Measurements from ENCODE around the gene AUTS2.

DNA sequence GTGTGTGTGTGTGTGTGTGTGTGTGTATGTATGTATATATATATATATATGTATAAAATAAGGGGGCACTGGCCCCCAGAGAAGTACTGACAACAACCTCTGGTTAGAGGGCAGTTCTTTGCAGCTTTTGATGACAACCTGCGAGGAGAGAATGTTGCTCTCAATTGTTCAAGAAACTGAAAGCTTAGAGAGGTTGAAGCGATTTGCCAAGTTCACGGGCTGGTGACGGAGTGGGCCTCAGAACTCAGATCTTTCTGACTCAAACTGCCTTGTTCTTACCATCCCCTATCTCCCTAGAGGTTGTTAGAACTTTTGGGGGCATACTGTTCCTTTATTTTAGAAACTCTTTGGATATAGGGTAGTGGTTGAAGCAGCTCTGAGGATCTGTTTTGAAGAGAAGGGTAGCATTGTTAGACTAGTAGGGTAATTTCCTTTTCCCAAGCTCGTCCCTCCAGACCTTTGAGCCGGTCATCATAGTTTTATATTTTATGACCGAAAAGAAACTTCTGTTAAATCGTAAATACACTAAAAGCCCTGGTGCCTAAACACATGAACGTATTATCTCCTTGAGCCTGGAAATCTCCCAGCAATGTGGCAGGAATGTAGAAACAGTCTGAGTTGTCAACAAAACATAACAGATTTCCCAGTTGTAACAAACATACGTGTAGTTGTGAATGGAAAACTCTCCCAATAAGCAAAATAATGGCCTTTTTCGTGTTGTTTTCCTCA lies 992.0 kb downstream of the AUTS2 start:
- TF ChIP-seq, protein P1, sequence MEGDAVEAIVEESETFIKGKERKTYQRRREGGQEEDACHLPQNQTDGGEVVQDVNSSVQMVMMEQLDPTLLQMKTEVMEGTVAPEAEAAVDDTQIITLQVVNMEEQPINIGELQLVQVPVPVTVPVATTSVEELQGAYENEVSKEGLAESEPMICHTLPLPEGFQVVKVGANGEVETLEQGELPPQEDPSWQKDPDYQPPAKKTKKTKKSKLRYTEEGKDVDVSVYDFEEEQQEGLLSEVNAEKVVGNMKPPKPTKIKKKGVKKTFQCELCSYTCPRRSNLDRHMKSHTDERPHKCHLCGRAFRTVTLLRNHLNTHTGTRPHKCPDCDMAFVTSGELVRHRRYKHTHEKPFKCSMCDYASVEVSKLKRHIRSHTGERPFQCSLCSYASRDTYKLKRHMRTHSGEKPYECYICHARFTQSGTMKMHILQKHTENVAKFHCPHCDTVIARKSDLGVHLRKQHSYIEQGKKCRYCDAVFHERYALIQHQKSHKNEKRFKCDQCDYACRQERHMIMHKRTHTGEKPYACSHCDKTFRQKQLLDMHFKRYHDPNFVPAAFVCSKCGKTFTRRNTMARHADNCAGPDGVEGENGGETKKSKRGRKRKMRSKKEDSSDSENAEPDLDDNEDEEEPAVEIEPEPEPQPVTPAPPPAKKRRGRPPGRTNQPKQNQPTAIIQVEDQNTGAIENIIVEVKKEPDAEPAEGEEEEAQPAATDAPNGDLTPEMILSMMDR (IDR thresholded peaks at IDR 0.05; ENCODE audit: low read length) = no peak
- TF ChIP-seq EZH2 (IDR thresholded peaks at IDR 0.05; ENCODE audit: borderline replicate concordance, low read length) = no peak

Measured in OCI-LY1 (cell line).